Fibroblast of lung (primary cell): ENCODE measurements around the gene CLK4. TPM values are rescaled to one million over a fixed set of nuclear protein-coding genes. Genes with fewer than 3 reads are reported as not detected.

Experiments
- DNase-seq, 2 donors: peaks; one replicate each; pipeline versions ENCODE4 v3.0.0 to v3.0.0-alpha.2; 2010; ENCODE audit warnings: low read depth in 2 of 2
- H2AFZ ChIP-seq: 2 replicates; pipeline ENCODE4 v1.5.1; 2012; ENCODE audit warnings: low read length, control low read depth, inconsistent platforms
- H3K27ac ChIP-seq: 2 replicates; pipeline ENCODE4 v1.5.1; 2011; ENCODE audit warnings: low read length, control low read depth; ENCODE audit not compliant: insufficient read depth
- H3K27me3 ChIP-seq: 2 replicates; pipeline ENCODE4 v1.5.1; 2011; ENCODE audit warnings: mild to moderate bottlenecking, low read length; ENCODE audit not compliant: control insufficient read depth, insufficient read depth
- H3K36me3 ChIP-seq: 2 replicates; pipeline ENCODE4 v1.5.1; 2011; ENCODE audit warnings: low read length; ENCODE audit not compliant: control insufficient read depth, insufficient read depth
- H3K4me1 ChIP-seq: 2 replicates; pipeline ENCODE4 v1.5.1; 2011; ENCODE audit warnings: low read length; ENCODE audit not compliant: control insufficient read depth, insufficient read depth; ENCODE audit errors: extremely low read depth
- H3K4me2 ChIP-seq: 2 replicates; pipeline ENCODE4 v1.5.1; 2011; ENCODE audit warnings: low read length, control low read depth; ENCODE audit not compliant: insufficient read depth; ENCODE audit errors: extremely low read depth
- H3K4me3 ChIP-seq, 4 experiments: fragments of 200-600 bp in 1 of 4; sonication (generic) in 1 of 4; replicated peaks in 1 of 4; 2 replicates each; pipeline ENCODE4 v1.5.1; 2011 to 2016; ENCODE audit warnings: low read length in 4 of 4, low read depth in 3 of 4, mild to moderate bottlenecking in 3 of 4, control low read depth in 2 of 4, inconsistent platforms in 1 of 4, mixed read lengths in 1 of 4; ENCODE audit not compliant: insufficient read depth in 1 of 4; ENCODE audit errors: control extremely low read depth in 1 of 4
- H3K79me2 ChIP-seq: 2 replicates; pipeline ENCODE4 v1.5.1; 2012; ENCODE audit warnings: mild to moderate bottlenecking, low read length, inconsistent platforms; ENCODE audit not compliant: control insufficient read depth, insufficient read depth
- H3K9ac ChIP-seq: 2 replicates; pipeline ENCODE4 v1.5.1; 2011; ENCODE audit warnings: mild to moderate bottlenecking, low read length, control low read depth; ENCODE audit not compliant: insufficient read depth
- H3K9me3 ChIP-seq: 2 replicates; pipeline ENCODE4 v1.5.1; 2012; ENCODE audit warnings: low read depth, low read length; ENCODE audit not compliant: control insufficient read depth, insufficient read depth
- H4K20me1 ChIP-seq: 2 replicates; pipeline ENCODE4 v1.5.1; 2011; ENCODE audit warnings: low read length; ENCODE audit not compliant: control insufficient read depth, insufficient read depth; ENCODE audit errors: extremely low read depth
- EZH2 ChIP-seq: IDR thresholded peaks from 2 replicates; pipeline ENCODE4 v1.5.1; 2012; ENCODE audit warnings: low read length, control low read depth, mild to moderate bottlenecking; ENCODE audit errors: missing control alignments
- polyA minus RNA-seq: library from RNA; depleted of rRNA, polyadenylated mRNA; stranded (reverse); fragments of >200 nt; gene quantifications from 2 replicates; pipeline ENCODE4 v1.2.3, GENCODE V29; 2011; ENCODE audit warnings: low replicate concordance
- polyA plus RNA-seq, 2 donors: library from polyadenylated mRNA; depleted of rRNA in 1 of 2; stranded (reverse) in 1 of 2; unstranded in 1 of 2; fragments of >200 nt; gene quantifications; 2 replicates each; pipeline ENCODE4 v1.2.1, GENCODE V29; 2011 to 2012; ENCODE audit warnings: missing spikeins in 1 of 2
- total RNA-seq: library from RNA; depleted of rRNA; stranded (reverse); fragments of >200 nt; gene quantifications from 2 replicates; pipeline ENCODE4 v1.2.1, GENCODE V29; 2014
- TF ChIP-seq, protein P1 (sequence below), 2 donors: IDR thresholded peaks in 1 of 2; conservative IDR thresholded peaks in 1 of 2; 1 replicate in 1 of 2; 2 replicates in 1 of 2; pipeline ENCODE4 v1.5.1; 2011 to 2012; ENCODE audit warnings: low read length in 2 of 2, control low read depth in 1 of 2, inconsistent platforms in 1 of 2, low read depth in 1 of 2, mild to moderate bottlenecking in 1 of 2

Gene CLK4
- 23.4 and 27.9 TPM in 2 replicates for total RNA-seq
- polyA plus RNA-seq: 11.0 and 20.7 TPM in 2 replicates
- polyA plus RNA-seq (2012): 7.0 and 13.8 TPM in 2 replicates
- polyA minus RNA-seq: 1.7 and 2.7 TPM in 2 replicates

GRCh38 chr5:178626484-178627258 is at the start of gene CLK4:
Gene CLK4, minus strand, starts transcription at chr5:178627050. Its CDS starts 3,634 bp downstream, at chr5:178623416.
- Histone ChIP-seq H3K27ac (peak within 1 kb of the TSS; percentile 80), H3K36me3 (peaks cover 2% of the 10 kb centered on the region), H3K27me3 (no peaks in the 10 kb centered on the region), H3K4me1 (no peaks in the 10 kb centered on the region), H3K9me3 (no peaks in the 10 kb centered on the region), H3K79me2 (peaks cover 50% of the 10 kb centered on the region), H4K20me1 (no peaks in the 10 kb centered on the region), H3K9ac (peak within 1 kb of the TSS; percentile 91), H2AFZ (peak within 1 kb of the TSS; percentile 94), H3K4me3 (peak within 1 kb of the TSS; percentile 64 to 94 (median 82)), H3K4me2 (peak within 1 kb of the TSS; percentile 90)
- TF ChIP-seq, protein P1, sequence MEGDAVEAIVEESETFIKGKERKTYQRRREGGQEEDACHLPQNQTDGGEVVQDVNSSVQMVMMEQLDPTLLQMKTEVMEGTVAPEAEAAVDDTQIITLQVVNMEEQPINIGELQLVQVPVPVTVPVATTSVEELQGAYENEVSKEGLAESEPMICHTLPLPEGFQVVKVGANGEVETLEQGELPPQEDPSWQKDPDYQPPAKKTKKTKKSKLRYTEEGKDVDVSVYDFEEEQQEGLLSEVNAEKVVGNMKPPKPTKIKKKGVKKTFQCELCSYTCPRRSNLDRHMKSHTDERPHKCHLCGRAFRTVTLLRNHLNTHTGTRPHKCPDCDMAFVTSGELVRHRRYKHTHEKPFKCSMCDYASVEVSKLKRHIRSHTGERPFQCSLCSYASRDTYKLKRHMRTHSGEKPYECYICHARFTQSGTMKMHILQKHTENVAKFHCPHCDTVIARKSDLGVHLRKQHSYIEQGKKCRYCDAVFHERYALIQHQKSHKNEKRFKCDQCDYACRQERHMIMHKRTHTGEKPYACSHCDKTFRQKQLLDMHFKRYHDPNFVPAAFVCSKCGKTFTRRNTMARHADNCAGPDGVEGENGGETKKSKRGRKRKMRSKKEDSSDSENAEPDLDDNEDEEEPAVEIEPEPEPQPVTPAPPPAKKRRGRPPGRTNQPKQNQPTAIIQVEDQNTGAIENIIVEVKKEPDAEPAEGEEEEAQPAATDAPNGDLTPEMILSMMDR (conservative IDR thresholded peaks at IDR 0.05 in 1 of 2, IDR thresholded peaks at IDR 0.05 in 1 of 2; ENCODE audit: low read depth in 1 of 2, low read length in 2 of 2): no peak
- TF ChIP-seq EZH2: no peak
- peak; percentile 90 to 95 for DNase-seq

- peak in 1 of 2 donors; percentile 4 for DNase-seq
- Histone ChIP-seq H3K27me3 (no peaks in the 10 kb centered on the region), H3K4me1 (no peaks in the 10 kb centered on the region), H4K20me1 (no peaks in the 10 kb centered on the region), H3K27ac (no peak overlapping the region), H3K9ac (no peak overlapping the region), H3K9me3 (no peaks in the 10 kb centered on the region), H3K4me2 (no peak overlapping the region), H2AFZ (no peak overlapping the region), H3K4me3 (no peak overlapping the region), H3K36me3 (no peaks in the 10 kb centered on the region), H3K79me2 (no peaks in the 10 kb centered on the region)
- TF ChIP-seq EZH2: no peak
- TF ChIP-seq, protein P1 (conservative IDR thresholded peaks at IDR 0.05 in 1 of 2, IDR thresholded peaks at IDR 0.05 in 1 of 2; ENCODE audit: low read depth in 1 of 2, low read length in 2 of 2): no peak
Measured at GRCh38 chr5:178675922-178676321, 49.1 kb upstream of the CLK4 start.

DNA sequence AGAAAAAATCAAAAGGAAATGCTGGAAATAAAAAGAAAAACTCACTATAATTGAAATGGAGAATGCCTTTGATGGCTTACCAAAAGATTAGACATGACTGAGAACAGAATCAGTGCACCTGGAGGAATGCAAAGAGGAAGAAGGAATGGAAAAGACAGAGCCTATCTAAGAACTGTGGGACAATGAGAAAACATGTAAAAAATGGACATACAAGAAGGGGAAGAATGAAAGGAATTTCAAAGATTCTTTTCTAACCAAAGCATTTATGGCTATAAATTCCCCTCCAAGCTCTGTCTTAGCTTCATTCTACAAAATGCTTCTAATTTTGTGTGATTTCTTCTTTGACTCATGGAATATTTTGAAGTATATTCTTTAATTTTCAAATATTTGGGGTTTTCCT is 47.5 kb upstream of the CLK4 start:
- DNase-seq: peak in 1 of 2 donors; percentile 47
- Histone ChIP-seq H3K9ac (no peak overlapping the region), H4K20me1 (no peaks in the 10 kb centered on the region), H2AFZ (no peak overlapping the region), H3K27me3 (no peaks in the 10 kb centered on the region), H3K79me2 (no peaks in the 10 kb centered on the region), H3K4me1 (no peaks in the 10 kb centered on the region), H3K4me2 (no peak overlapping the region), H3K36me3 (no peaks in the 10 kb centered on the region), H3K4me3 (no peak overlapping the region), H3K27ac (no peak overlapping the region), H3K9me3 (no peaks in the 10 kb centered on the region)
- TF ChIP-seq EZH2: no peak
- TF ChIP-seq, protein P1 (conservative IDR thresholded peaks at IDR 0.05 in 1 of 2, IDR thresholded peaks at IDR 0.05 in 1 of 2; ENCODE audit: low read depth in 1 of 2, low read length in 2 of 2): no peak
